GM18507 (cell line): ENCODE results near the gene RFC3.

ENCODE experiments used
- DNase-seq: peaks from one replicate; pipeline ENCODE4 v3.0.0; 2011; ENCODE audit warnings: low read depth; ENCODE audit not compliant: insufficient read length; ENCODE audit errors: extremely low spot score
- FAIRE-seq: peaks from 2 replicates; lab custom pipeline; 2011; peaks lifted over from hg19 to GRCh38; lab: Jason Lieb, UNC

Gene RFC3

DNA sequence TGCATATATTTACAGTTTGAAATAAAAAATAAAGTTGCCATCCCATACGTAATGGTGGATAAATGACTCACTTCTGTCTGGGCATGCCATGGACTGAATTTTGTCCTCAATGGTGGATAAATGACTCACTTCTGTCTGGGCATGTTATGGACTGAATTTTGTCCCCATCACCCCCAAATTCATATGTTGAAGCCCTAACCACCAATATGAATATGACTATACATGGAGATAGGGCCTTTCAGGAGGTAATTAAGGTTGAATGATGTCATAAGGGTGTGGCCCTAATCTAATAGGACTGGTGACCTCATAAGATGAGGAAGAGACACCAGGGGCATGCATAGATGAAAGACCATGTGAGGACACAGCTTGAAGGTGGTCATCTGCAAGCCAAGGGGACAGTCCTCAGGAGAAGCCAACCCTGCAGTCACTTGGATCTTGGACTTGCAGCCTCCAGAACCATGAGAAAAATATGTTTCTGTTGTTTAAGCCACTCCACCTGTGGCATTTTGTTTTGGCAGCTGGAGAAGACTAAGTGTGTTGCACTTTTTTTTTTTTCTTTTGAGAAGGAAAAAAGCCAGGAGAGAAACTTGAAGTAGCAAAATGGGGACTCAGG, 41.8 kb downstream of the RFC3 start:
- FAIRE-seq (no peak), DNase-seq (no peak)

DNA sequence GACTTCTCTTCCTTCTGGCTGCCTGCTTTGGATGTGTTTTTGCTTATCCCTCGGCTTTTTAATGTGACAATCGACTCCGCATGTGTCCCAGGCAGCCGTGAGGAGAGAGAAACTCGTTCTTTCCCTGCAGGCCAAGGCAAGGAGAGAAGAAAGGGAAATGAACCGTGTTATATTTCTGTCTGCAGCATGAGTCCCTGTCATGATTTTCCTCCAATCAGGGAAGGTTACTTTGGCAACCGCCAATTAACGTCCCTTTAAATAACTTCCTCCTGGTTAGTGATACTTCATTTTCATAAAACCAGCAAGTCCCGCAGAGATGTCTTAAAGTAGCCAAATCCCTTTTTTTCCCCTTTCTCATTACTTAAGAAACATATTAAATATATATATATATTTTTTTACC, 42.6 kb downstream of the RFC3 start:
- no peak for DNase-seq
- FAIRE-seq: no peak

DNA sequence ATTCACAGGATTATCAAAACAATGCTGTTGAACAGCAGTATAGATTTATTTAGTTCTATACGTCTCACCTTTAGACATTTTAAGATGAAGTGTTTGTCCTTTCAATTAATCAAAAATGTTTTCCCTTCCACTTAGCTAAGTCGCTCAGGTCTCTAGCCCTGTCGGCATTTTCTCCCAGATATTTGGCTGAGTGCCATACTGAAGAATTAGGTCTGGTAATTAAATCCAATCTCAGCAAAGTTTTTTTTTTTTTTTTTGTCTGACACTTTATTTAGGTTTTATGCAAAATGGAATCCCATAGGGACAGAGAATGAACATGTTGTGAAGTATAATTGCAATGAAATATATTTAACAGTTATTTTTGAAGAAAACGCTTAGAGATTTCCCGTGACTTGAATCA, 44.1 kb downstream of the RFC3 start:
- no peak for FAIRE-seq

DNA sequence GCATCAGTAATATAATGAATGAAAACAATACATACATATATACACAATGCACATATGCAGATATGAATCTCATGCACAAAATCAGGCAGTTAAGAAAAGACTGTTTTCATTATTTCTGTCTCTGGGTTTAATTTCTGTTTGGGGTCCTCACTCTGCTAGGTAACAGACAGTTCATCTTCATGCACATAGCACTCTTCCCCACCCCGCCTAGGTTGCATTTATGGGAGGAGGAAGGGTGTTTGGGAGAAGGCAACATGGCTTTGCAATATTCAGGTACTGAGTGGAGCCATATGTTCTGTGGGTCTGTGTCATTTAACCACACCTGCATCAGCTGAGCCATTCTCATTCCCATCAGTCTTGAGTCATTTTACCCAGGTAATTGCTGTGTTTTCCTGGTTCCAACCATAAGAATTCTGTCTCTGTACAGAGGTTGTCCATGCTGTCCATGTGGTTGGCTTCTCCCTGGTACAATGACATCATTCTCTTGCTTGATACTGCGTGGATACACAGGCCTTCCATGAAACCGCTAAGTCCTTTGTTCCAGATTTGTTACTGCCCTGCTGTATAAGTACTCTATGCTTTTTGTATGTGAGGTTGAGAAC, 45.3 kb downstream of the RFC3 start:
- DNase-seq: no peak
- FAIRE-seq: no peak

More for the DNA sequence above, 44.1 kb downstream of the RFC3 start:
- DNase-seq: no peak

DNA sequence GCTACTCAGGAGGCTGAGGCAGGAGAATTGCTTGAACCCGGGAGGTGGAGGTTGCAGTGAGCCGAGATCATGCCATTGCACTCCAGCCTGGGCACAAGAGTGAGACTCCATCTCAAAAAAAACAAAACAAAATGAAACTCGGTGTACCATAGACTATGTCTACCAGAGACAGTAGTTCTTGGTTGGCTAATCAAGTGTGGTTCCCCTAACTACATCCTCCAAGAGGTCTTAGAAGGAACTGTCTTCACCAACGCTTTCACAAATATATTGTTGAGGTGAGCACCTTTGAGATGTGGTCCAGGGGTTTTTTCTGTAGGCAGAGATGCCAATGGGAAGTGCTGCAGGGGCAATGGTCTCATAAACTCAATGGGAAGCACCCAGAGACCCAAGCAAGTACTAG, 48.0 kb downstream of the RFC3 start:
- FAIRE-seq: peak; percentile 65

DNA sequence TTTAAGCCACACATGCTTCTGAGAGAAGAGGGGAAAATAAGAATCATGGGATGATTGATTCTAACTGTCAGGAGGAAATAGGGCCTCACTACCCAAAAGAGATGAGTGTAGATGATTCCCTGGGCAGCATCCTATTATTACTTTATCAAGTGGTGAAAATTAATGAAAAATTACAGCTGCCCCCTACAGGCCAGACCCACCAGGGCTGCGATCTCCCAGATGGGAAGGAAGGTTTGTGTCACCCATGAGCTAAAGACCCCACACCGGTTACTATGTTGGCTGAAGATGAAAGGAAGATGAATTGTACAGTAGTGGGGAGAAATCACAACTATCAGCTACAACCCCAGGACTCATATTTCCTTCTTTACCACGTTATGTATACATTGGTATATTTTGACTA, 49.5 kb downstream of the RFC3 start:
- no peak for FAIRE-seq
- DNase-seq: no peak

More for the DNA sequence above, 48.0 kb downstream of the RFC3 start:
- no peak for DNase-seq

DNA sequence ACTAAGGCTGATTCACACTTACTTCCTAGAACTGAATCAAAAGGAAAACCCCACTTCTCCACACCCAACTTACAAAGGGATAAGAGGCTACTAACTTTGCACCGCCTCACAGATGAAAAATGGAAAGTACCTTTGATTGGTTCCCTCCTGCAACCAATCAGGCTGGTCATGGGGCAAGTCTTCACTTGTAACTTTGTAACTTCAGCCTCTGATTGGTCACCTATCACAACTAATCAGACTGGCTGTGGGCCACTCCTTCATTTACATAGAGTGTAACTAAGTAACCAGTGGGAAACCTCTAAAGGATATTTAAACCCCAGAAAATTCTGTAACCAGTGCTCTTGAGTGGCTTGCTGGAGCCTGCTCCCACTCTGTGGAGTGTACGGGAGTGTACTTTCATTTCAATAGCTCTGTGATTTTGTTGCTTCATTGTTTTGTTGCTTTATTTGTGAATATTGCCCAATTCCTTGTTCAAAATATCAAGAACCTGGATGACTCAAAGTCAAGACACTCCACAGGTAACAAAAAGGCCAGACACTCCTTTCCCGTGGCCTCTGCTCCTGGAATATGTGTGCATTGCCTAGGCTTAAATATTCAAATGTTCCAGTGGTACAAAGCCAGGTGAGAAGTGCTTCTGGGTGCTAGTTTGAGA, 50.5 kb downstream of the RFC3 start:
- DNase-seq (no peak), FAIRE-seq (no peak)

DNA sequence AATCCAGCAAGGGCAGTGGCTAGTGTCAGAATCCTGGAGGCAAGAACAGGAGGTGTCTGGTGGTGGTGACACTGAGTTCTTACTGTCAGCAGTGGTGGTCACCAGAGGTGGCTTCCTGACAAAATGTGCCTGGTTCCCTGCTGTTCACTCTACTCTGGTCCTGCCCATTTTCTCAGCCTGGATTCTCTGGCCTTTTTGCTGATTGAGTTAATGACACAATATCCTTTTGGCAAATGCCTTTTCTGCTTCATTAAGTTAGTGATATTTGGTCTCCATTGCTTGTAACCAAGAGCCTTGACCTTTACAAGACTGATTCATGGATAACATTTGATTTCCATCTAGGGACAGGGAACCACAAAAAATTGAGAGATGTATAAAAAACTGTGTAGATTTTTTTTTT, 51.1 kb downstream of the RFC3 start:
- no peak for FAIRE-seq
- DNase-seq: no peak

DNA sequence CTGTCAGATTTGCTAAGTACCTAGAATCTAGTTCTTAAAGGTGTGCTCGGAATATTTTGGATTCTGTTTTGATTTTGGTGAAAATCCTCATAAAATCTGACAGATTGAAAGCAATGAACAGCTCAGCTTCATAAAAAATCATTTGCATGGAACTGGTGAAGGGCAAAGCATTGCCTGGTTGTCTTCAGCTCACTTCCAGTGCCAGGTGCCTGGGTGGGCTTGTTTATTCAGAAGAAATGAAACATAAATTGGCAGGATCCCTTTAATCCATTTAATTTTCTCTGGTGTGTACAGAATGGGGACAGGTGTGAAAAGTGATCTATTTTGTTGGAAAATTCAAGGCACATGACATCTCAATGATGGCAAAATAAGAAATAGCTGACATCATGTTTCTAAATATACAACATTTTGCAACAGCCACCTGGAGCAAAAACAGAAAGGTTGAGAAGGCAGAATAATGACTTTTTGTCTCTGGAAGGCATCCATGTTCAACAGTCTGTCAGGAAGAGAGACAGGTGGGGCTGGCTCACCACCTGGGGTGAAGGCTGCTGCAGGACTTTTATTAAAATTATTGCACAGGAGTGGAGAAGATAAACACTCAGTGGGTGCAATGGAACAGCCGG, 52.2 kb downstream of the RFC3 start:
- FAIRE-seq (no peak), DNase-seq (no peak)

DNA sequence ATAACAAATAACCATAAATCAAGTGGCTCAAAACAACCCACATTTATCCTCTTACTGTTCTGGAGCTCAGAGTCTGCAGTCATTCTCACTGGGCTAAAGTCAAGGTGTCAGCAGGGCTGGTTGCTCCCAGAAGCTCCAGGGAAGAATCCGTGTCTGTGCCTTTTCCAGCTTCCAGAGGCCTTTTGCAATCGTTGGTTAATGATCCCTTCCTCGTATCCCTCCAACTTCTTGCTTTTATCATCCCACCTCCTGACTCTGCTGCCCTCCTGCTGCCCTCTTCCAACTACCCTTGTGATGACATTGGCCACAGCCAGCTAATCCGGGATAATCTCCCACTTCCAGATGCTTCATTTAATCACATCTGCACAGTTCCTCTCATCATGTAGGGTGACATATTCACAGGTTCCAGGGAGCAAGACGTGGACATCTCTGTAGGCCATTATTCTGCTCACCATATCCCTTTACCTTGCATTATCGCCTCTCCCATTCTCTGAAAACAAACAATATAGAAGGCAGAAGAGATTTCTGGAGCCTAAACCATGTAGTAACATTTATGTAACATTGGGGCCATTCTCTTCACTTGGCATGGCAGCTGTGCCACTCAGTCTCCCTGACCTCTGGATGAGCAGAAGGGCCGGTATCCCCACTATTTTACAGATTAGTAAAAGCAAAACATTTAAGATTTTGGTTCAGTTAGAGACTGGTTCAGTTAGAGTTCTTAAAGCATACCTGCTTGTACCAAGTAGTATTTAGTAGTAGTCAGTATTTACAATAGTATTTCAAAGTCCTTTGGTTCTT, 53.5 kb downstream of the RFC3 start:
- FAIRE-seq (no peak), DNase-seq (no peak)

DNA sequence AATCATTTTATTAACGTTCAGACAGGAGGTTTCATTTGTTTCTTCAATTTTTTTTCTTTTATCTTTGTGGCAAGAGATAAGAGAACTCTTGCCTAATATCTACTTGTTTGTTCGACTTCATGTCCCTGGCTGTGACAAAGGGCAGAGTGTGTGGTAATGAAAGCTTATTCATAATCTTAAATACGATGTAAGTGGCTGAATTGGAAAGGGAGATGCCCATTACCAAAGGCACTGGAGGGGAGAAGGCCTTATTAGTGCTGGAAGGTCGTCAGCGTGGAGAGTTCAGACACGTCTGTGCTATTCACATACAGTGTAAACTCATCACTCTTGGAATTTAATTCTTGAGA, 54.0 kb downstream of the RFC3 start:
- no peak for FAIRE-seq
- no peak for DNase-seq

DNA sequence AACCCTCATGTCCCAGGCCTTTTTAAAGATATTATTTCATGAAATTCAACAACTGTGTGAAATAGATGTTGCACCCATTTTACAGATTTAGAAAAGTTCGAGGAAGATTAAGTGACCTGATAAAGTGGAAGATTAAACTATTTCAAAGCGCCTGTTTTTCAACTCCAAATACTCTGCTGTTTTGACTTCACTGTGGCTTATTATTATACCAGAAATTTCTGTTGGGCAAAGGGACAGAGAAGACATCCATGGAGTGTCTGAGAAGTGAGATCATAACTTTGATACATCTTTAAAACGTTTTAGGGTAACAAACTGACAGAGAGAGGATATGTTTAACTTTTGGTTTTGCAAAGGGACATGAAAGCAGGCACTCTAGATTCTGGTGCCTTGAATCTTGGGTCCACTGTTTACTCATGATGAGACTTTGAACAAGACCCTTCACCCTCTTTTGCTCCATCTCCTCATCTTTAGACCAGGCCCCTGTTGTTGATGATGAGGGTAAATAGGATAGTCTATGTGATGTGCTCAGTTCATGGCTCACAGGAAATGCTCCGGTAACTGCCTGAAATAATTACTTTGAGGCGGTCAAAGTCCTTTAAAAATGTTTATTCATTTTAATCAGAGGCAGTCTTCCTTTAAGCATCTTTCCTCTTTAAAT, 55.4 kb downstream of the RFC3 start:
- no peak for DNase-seq
- FAIRE-seq: no peak

DNA sequence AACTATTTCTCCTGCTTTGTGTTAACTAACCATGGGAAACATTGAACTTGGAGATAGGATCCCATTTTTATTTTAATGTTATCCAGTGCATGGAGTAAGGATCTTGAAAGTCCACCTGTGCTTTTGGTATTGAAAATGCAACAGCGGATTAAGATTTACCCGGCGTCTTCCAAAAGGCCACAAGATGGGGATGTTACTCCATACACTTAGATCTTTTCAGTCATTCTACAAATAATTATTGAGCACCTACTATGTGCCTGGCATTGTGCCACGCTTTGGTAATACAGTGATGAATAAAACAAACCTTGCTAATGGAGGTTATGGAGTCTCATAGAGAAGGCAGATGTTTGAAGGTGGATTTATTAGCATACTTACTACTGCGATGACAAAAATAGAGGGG, 56.9 kb downstream of the RFC3 start:
- FAIRE-seq (no peak), DNase-seq (no peak)

DNA sequence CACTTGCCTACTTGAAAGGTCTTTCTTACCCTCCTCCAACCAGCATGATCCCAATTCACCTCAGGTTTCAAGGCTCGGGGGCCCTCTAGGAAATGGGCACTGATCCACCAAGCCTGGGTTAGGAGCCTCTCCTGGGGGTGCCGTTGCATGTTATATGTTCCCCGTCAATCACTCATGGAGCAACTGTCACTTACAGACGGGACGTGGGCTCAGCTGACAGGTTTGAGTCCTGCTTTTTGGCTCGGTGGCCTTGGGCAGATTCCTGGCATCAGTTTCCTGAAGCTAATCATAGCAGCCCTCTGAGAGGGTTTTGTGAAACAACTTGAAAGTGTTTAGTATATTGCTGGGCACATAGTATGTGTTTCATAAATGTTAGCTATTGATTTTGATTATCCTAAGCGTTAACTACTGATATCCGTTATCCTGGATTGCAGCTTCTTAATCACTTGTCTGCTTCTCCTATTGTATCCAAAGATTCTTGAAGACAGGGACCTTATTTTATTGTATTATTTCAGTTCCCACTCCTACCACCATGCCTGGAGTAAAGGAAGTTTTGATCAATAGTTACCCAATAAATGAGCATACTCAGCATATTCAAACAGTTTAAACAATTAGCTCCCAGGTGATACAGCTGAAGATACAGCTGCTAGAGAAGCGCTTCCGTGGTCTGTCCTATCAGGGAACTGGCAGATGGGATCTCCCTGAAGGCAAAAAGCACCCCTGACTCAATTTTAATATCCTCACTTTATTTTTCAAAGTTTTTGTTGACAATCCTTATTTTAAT, 57.9 kb downstream of the RFC3 start:
- FAIRE-seq: no peak
- no peak for DNase-seq

DNA sequence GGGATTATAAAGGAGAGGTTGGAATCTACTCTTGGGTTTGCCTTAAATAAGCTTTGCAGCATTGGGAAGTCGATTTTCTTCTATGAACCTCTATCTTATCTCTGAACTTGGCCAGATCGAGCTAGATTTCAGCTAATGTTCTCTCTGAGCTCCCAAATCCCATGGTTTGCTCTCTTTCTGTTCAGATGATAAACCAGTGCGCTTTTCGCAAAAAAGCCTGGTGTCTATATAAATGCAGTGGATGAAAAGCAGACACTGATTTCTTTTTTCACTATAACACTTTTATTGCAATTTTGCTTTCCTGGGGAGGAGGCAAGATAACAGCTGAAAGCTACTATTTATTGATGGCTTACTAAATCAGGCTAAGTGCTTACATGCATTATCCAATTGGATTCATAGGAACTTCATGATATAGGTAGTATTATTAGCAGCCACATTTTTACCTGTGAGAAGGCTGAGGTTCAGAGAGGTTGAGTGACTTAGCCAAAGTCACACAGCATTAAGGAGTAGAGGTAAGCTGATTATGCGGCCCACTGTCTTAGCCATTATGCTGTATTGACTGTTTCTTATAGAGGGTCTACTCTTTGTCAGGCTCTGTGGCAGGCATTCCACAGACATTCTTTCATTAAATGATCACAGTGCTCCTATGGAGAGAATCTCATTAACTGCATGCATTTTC, 58.9 kb downstream of the RFC3 start:
- FAIRE-seq: no peak
- no peak for DNase-seq

DNA sequence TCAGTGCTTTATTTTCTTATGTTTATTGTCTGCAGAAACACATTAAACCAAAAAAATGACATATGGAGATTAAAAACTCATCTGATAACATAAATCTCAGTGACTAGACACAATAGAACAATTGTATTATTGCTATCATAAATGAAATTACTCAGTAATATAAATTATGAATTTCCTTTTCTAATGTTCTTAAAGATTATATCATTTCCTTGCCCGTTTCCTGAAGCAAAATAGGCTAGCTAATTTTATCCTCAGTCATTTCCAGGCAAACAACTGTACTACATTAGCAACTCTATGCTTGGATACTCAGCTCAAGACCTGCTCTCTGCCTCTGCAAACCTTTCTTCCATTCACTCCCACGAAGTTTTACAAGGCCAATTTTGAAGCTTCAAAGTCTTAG, 61.2 kb downstream of the RFC3 start:
- FAIRE-seq: no peak
- no peak for DNase-seq

DNA sequence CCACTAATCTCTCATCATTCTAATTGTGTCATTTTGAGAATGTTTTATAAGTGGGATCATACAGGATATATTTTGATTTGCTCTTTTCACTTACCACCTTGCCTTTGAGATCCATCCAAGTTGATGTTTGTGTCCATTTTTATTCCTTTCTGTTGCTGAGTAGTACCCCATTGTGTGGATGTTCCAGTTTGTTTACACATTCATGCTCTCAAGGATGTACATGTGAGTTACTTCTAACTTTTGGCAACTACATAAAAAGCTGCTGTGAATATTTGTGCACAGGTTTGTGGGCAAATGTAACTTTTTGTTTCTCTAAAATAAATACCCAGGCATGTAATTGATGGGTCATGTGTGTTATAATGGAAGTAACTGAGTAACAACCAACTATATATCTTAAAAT, 64.9 kb downstream of the RFC3 start:
- FAIRE-seq: no peak
- no peak for DNase-seq

DNA sequence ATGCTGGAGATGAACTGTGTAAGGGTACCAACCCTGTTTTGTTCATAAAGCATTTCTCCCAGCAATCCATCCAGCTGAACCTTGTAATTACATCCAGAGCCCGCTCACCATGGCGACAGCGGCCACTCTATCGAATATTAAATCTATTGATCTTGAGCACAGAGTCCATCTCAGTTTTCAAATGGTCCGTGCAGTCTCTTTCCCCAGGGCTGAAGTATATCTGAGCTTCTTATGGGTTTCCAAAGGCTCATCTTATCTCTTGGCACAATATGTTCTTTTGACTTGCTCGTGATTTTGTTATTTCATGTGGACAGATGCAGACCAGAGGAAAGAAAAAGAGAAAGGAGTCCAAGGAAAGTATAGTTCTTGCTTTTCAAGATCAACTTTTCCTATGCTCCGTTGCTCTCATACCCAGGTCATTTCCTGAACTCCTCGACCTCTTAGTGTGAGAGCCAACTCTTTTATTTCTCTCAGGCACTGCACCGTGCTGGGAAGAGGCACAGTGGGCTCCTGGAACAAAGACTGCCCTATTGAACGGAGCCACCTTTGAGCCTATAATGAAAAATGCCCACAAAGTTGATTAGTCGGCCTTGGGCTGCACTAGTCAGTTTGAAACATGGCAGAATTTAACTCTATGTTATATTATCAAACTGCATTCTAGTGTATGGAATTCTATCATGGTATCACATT, 66.7 kb downstream of the RFC3 start:
- no peak for FAIRE-seq
- no peak for DNase-seq
